MV-4-11 (cell line): ENCODE results near the gene SHB.

Experiments
- DNase-seq: peaks from one replicate; lab custom pipeline; 2025; lab: John Stamatoyannopoulos, UW

Gene SHB

DNA sequence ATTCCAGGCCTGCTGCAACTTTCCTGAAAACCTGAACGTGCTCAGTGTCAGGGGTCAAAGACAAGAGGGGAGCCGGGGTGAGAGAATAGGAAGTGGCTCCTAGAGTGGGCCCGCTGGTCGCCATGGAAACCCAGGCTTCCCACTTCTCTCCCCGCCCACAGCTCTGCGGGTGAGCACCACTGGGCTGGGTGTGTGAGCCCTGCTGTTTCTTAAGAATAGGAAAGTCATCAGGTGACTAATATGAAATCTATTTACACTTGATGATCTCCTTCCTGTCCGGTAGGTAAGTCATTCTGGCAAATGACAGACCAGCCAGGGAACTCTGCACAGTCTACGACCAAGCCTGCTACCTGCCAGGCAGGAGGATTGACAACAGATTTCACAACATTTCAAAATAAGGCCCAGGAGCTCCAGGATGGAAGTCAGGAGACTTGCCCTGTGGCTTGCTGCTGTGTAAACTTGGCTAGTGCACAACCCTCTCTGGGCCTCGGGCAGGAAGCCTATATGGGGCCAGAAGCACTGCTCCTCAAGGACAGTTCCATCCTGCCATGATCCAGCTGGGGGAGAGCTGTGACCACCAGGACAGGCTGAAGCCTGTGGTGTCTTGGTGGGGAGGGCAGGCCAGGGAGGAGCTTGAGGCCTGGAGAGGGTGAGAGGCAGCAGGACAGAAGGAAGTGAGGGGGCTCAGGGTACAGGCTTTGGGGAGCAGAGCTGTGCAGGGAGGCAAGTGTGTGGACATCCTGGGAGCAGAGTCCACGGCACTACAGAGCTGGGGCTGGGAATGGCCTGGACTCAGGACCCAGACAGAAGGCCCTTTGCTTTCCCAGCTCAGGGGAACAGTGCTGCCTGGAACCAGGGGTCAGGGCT, 60.6 kb downstream of the SHB start:
- peak; percentile 92 for DNase-seq

DNA sequence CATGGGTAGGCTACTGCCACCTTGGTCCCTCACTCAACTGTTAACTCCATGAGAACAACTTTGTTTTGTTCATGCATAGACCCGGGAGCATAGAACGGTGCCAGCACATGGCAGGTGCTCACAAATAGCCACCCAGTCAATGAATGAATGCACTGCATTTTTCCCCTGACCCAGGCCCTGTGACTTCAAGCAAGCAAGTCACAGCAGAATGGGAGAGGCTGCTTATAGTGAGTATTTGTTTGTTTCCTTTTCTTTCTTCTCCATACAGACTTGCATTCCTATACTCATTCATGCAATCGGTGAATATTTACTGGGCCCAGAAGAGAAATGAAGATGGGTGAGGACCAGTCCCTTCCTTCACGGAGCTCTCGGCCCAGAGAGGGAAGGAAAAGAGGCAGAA, 62.0 kb downstream of the SHB start:
- DNase-seq, result no peak

DNA sequence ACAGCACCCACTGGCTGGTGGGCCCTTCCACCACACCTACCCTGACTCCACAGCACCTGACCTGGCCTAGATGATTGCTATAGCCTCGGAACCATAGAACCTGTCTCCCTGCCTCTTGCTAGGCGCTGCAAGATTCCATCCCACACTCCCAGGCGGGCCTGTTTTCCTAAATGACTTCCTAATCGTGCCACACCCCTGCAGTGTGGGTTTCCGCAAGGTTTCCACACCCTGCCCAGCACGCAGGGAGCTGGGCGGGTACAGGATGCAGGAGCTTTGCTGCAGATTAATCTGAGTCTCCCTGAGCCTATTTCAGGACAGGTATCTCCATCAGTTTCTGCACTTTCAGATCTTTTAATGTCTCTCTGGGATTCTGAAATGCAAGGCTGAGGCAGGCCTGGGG, 62.9 kb downstream of the SHB start:
- DNase-seq, result no peak

DNA sequence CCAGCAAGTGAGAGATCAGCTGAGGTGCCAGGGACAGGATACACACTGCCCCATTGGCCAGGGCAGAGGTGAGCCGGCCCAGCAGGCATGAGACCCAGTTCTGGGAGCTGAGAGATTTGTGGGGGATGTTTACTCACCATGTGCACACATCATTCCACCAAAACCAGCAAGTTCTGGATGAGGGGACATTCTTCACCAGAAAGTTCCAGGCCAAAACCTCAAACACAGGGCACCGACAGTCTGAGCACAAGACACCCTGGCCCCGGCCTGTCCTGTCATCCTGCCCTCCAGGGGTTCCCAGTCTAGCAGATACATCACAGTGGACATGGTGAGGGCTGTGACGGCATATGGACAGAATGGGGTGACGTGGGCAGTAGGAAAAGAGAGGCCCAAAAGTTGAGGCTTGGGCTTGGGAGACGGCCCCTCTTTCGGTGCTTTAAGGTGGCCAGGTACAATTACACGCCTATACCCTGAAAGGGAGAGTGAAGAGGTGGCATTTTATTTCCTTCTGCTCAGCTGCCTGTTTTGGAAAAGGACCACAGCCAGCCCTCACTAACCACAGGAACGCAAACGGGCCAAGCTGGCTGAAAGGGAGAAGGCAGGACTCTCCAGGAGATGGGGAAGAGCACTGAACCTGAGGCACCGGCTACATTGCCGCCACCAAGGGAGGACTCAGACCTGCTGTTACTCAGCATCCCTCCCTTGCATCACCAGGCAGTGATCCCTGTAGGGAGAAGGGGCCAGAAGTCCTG, 64.0 kb downstream of the SHB start:
- no peak for DNase-seq

DNA sequence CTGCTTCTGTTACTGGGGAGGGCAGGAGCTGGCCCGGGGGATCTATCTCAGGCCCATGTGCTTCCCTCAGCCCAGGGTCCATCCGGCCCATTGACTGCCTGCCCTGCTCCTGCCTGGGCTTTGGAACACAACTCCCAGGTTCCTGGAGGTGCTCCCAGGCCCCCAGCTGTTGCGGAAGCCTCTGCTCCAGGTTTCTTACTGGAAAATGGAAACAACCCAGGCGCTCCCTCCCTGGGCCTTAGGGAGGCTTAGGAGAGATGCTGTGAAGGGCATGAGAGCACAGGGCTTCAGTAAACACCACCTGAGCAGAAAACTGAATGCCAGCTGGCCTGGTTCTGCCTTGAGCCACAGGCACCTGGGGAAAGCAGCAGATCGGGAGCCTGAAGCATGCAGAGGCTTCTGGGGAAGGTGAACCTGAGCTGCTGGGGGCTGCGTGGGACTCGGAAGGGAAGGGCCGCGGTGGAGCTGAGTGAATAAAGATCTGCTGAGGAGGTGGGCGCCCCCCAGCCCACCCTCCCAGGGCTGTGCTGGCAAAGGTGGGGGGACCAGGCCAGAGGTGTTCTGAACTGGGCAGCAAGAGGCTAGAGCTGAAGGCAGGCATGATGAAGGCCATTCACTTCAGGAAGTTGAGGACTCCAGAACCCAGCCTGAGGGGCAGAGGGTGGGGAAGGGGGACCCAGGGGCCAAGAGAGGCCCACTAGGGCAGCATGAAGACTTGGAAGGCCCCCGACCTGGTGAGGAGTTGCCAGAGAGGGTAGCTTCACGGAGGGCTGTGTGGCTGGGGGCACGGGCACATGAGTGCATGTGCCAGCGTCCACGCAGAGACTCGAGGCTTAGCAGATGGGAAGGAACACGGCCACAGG, 64.8 kb downstream of the SHB start:
- DNase-seq, result no peak

DNA sequence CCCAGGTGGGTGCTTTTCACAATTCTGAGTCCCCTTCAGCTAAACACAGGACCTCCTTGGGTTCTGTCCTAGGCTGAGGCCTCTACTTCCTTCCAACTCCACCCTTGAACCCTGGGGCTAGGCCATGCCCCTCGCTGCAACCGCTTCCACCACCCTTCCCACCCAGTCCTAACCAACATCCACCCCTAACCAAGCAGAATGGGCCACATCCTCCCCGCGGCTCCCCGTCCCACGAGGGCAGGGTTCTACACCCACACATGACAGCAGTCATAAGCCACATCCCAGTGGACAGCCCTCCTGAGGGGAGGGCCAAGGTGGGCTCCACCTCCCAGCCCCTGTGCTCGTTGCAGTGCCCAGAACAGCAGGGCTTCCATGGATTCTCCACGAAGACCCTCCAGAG, 65.8 kb downstream of the SHB start:
- peak; percentile 24 for DNase-seq

DNA sequence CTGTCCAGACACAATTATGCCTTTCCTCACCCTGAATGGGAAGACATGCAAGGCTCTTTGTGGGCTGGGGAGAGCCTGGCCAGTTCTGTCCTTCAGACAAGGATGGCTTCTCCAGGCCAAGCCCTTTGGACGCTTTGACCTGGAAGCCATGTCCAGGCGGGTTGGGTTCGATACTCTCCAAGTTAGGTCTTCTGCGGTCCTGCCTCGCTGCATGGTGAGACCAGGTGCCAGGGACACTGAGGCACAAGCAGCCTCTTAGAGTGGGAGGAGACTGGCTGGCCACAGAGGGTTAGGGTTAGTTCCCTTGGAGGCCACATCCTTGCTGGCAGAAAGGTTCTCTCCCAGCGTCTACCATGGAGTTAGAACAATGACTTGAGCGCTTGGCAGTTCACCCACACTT, 67.6 kb downstream of the SHB start:
- no peak for DNase-seq

DNA sequence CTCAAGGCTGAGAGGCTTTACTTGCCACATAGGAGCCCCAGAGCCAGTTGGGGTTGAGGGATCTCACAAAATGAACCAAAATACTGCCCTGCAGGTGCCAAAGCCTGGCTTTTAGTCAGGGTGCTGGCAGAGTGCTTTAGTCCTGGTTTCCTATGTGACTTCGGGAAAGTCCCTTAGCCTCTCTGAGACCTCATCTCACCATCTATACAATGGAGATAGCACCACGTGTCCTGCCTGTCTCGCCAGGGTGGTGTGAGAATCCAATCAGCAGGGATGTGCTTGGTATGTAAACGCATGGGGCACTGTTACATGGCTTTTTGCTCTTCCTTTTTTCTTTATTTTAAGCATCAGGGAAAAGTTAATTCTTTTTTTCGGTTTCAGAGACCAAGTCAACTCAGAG, 68.3 kb downstream of the SHB start:
- DNase-seq, result no peak

DNA sequence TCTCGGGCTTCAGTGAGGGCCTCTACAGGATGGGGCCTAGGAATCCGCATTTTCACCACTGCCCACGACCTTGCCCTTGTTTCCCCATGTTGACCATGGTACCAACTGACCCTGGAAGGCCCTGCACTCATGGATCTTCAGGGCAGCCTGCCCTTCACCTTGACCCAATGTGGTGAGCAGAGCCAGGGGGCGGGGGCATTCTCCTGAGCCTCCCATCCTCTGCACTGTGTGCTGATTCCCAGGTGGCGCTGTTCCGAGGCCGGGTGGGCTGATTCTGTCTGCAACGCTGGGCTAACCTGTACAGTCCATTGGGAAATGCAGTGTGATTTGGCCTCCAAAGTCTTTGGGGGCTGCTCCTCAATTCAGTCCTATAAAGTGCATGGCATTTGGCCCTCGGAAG, 68.7 kb downstream of the SHB start:
- DNase-seq, result no peak

DNA sequence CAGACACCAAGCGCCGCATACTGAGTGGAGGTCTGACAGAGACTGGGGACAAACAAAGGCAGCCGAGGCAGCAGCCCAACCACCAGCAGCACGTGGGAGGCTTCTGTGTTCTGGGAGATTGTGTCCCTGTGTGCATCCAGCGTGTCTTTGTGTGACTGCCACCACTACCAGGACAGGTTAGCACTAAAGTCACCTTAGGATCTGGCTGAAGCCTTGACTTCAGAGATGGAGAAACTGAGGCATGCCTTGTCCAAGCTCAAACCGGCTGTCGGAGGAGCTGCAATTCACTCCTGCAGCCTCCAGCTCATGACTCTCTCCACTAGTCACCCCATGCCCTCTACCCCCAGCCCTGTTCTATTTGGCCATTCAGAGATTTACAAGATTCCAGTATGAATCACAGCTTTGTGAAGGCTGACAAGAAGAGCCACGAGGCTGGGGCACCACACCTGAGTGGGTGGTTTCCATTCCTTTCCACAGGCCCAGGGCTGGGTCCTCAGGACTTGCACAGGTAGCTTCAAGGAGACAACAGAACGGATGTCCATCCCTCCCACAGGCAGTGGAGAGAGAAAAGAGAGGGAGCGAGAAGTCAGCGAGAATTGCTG, 69.3 kb downstream of the SHB start:
- DNase-seq, result no peak

DNA sequence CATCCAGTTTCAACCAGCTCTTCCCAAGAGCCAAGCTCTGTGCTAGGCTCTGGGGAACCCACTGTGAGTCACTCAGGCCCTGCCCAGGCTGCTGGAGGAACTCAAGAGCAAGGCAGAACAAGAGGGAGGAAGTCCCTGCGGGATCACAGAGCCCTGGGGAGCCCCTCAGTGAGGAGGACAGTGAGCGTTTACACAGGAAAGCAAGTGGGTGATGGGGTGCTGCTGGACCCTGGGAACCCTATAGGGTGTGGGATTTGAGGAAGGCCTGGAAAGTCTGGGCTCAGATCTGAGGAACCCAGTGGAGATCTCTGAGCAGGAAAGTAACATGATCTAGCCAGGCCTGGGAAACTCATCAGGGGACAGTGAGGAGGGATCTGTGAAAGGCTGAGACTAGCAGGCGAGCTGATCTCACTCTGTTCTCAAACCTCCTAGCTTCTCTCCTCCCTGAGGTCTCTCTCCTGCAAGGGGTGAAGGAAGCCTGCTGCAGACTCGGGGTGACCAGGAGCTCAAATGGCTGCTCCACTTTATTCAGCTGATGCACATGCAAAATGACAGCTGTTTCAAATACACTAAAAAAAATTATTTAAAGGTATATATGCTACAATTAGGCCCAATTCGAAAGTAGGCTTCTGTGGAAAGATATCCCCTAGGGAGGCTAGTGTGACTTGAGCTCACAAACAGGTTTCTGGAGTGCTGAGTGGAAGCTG, 70.0 kb downstream of the SHB start:
- DNase-seq, result peak; percentile 54

DNA sequence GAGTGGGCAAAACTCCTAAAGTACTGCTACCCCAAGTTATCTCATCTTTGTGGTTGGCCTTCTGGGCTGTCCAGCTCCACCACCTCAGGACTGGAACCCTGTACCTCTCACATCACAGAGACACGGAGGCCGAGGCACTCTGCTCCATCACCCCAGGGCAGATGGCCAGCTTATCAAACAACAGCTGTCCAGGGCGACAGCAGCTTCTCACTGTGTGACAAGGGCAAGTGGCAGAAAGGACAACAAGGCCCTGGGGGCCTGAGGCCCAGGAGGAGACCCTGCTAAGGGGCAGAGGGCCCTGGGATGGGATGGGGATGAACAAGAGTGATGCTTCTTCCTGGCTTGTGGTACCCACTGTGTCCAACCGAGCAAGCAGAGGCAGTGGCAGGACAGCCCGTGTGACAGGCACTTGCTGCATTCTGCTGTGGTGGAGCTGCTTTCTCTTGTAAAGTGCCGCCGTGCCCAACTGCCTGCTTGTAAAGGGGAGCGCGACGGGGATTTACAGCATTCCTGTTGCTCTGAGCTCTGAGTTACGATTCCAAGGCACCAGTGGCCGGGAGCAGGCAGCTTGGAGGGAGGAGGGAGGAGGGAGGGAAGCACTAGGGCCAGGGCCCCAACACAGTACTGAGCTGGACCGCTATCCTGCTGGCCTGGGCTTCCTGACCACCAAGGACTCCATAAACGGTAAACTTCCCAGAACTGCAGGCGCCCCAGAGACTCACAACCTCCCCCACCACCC, 71.2 kb downstream of the SHB start:
- no peak for DNase-seq

DNA sequence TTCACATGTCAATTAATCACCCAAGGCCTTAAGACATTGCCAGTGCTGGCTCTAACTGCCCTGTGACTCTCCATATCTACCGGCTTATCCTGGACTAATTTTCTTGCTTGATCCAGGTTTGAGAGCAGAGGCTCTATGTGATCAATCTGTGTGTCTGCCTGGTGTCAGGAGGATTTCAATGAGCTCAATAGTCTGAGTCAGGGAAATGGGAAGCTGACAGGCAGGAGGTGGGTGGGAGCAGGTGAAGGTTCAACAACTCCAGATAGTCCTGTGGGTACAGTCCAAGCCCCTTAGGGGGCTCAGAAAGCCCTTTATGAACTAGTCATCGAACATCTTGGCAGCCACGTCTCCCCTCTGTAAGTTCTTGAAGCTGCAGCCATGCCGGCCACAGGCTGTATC, 72.2 kb downstream of the SHB start:
- DNase-seq, result no peak

DNA sequence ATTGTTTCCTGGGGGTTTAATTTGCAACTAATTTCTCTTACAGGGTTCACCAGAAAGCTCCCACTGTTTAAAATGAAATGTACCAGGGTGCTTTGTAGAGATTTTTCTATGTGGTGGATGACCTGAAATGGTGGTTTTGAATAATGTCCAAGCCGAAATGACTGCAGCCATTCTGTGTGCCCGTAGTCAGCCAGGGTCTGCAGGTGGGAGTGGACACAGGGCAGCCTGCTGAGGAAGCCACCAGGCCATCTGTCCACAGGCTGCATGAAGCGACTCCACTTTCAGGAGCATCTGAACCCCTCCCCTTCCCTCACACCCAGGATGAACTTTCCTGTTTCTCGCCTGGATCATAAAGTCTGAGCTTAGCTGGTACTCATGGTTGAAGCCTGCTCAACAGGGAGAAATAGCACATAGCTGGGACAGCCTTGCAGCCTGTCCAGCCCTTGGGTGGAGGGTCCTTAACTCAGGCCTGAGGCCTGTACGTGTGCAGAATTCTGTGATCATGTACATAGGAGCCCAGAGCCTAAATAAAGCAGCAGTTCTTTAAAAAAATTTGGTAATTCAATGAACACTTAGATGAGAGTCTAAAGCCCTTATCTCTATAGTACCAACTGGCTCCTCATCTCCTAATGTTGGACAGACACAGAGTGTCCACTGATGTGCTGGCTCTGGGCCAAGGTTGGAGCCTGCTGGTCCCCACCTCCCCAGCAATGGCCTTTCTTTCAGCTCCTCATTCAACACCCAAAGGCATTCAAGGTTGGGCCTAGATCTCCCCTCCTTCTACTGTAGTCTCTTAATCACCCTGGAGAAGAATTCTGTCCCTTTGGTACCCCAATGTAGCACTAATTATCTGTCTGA, 72.8 kb downstream of the SHB start:
- DNase-seq, result no peak

DNA sequence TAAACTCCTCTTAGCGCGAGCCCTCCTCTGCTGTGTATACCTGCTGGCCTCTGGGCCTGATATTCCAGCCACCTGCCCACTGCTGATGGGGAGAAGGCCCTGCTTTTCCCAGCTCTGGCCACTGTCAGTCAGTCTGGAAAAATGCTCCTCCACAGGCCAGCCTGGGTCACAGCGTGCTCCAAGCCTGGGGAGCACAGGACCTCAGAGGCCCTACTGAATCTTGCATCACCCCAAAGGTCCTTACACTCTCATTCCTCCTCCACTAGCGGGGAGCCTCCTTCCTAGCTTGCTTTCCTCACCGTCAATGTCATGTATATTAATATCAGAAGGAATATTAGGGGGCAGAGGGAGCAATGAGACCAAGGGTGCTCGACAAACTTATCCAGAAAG, 73.7 kb downstream of the SHB start:
- no peak for DNase-seq

DNA sequence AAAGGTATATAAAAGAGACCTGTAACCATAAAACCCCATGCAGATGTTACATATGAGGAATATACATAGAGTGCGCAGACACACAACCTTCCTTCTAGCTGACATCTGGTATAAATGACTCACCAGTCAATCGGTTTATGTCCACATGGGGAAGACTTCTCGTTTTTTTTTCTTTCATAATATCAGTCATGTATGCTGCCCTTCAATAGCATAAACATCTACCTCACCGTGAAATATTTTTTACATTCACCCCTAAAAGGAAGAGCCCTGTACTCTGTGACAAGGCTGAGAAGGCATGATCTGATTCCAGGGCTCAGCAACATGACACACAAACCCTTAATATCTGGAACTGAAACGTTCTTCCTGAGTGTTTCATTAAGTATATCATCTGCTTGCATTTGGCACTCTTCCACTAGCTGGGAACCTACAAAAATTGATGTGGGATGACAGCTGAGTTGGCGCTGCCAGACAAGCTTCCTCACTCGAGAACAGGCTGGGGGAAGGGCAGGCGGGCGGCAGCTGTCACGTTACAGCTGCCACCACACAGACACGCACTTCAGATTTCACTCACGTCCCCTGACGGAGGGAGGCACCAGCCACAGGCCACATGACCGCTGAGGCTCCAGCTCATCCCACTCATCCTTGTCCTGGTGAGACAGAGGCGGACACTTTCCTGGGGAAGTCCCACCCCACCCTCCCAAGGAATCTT, 74.2 kb downstream of the SHB start:
- DNase-seq, result peak; percentile 94

DNA sequence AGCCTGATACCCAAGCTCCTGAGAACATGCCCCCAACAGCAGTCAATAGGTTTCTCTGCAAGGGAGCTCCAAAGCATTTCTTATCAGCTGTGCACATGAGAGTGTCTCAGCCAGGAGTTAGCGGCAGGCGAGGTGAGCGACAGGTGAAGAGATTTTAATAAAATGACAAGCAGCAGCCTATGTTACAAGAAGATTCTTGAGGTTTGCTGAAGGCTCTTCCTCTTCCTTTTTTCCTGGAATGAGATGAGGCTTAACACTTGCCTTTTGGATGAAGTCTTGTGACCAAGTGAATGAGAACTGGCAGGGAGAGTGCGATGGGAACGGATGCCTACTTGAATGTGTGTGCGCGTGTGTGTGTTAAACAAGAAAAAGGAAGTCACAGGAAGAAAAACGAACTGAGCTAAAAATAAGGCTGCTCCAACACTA, 76.1 kb downstream of the SHB start:
- DNase-seq, result peak; percentile 95

DNA sequence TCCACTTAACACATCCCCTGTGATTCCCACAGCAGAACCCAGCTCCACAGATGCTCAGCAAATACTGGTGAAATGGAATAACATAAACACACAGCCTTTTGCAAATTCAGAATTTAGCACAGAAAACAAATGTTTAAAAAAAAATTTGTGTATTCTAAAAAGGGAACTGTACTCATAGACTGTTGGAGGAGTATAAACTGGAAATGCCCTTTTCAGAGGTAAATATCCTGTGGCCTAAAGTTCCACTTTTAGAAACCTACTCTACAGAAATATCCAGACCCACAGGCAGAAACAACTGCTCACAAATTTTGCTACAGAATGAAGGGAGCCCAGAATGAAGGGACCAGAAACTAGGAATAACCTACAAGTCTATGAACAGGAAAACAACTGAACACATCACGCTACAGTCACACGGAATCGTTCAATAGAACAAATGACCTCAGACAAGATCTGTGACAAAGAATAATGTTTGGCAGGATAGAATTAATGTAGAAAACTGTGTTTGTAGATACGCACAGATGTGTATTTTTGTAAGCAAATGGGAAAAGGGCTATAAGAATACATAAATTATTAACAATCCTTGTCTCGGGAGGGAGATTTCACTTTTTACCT, 78.5 kb downstream of the SHB start:
- peak; percentile 34 for DNase-seq

DNA sequence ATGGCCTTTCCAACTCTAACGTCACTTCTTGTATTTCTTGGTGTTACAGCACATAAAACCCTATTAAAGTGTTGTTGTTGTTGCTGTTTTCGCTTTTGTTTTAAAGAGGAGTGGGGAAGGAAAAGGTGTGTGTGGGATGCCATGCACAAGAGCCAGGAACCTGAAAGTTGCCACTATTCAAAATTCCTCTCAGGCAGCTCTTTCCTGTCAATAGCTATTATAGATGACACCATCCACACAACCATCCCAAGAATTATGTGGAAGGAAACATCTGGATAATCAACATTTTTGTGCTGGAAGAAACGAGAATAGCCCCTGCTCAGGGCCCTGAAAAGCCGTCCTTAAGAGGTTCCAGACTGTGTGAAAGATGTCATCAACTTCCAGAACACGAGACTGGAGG, 79.3 kb downstream of the SHB start:
- DNase-seq, result no peak
